Neural progenitor cell (in vitro differentiated cells): ENCODE data around the gene MASP2.

Source experiments
- EZH2 ChIP-seq: fragments of 200-600 bp; sonication (generic); IDR thresholded peaks from 2 replicates; pipeline ENCODE4 v1.6.1; 2017; ENCODE audit warnings: antibody characterized with exemption, mild to moderate bottlenecking, moderate library complexity
- EZH2phosphoT487 ChIP-seq: fragments of 200-600 bp; sonication (generic); IDR thresholded peaks from 2 replicates; pipeline ENCODE4 v1.6.1; 2017; ENCODE audit warnings: antibody characterized with exemption
- TF ChIP-seq, protein P1 (sequence below): fragments of 200-600 bp; sonication (generic); IDR thresholded peaks from 2 replicates; pipeline ENCODE4 v1.5.1; 2017; ENCODE audit warnings: antibody characterized with exemption, mild to moderate bottlenecking

DNA sequence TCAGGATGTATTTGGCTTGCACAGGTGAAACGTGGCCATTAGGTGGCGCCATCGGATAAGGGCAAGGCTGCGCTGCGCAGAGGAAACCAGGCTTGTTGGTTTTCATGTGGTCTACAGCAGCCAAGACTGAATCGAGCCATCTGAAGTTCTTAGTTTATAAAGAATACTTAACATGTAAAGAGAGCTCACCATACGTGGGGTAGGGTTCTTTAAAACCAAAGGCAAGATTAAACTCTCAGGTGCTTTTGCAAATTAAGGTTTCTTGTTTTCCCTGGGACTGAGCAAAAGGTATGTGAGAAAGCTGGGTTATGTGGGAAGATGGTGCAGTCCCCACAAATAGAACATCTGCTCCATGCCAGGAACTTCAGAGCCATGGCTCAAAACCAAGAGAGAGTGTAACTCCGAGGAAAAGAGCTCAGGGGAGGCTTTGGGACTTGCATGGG, 9.3 kb downstream of the MASP2 start:
- TF ChIP-seq, protein P1, sequence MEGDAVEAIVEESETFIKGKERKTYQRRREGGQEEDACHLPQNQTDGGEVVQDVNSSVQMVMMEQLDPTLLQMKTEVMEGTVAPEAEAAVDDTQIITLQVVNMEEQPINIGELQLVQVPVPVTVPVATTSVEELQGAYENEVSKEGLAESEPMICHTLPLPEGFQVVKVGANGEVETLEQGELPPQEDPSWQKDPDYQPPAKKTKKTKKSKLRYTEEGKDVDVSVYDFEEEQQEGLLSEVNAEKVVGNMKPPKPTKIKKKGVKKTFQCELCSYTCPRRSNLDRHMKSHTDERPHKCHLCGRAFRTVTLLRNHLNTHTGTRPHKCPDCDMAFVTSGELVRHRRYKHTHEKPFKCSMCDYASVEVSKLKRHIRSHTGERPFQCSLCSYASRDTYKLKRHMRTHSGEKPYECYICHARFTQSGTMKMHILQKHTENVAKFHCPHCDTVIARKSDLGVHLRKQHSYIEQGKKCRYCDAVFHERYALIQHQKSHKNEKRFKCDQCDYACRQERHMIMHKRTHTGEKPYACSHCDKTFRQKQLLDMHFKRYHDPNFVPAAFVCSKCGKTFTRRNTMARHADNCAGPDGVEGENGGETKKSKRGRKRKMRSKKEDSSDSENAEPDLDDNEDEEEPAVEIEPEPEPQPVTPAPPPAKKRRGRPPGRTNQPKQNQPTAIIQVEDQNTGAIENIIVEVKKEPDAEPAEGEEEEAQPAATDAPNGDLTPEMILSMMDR, result peak; percentile 100
- TF ChIP-seq EZH2phosphoT487, result no peak
- TF ChIP-seq EZH2, result no peak
